HG02588 (cell line): ENCODE results near the gene HNRNPF.
"Not testable (repeated sequence)": the region's sequence is repeated elsewhere in the genome, so short reads cannot be mapped to it uniquely, and the experiment has no call there.

Experiments used
- ATAC-seq: cut with Tn5 transposase; IDR thresholded peaks from one replicate; pipeline ENCODE4 v1.9.1; 2021; ENCODE audit warnings: mild to moderate bottlenecking, moderate library complexity; ENCODE audit not compliant: unreplicated experiment

HNRNPF gene

DNA sequence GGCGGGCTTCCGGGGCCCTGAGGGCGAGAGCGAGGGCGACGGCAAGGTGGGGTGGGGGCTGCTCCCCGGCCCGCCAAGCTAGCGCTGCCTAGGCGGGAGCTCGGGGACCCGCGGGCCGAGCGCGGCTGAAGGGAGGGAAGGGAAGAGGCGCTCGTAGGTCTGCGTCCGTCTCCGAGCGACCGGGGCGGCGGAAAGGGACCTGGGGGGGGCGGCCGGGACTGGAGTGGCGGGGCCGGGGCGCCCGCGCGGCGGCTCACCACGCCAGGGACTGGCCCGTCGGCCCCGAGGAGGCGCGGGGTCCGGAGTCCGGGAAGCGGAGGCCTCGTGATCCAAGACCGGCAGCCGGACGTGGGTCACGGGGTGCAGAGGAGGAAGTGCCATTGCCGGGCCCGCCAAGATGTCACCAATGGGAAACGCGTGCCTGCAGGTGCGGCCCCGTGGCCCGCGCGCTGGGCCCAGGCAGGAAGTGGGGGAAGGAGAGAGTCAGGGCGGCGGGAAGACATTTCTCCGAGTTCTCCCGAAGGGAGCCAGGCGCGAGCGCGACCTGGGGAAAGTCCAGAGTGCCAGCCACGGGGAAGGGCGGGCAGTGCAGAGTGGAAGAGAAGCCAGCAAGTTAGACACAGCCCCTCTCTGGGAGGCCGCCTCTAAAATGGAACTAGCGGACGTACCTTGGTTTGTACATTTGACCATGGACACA, 11.9 kb downstream of the HNRNPF start:
- ATAC-seq = peak; percentile 74

DNA sequence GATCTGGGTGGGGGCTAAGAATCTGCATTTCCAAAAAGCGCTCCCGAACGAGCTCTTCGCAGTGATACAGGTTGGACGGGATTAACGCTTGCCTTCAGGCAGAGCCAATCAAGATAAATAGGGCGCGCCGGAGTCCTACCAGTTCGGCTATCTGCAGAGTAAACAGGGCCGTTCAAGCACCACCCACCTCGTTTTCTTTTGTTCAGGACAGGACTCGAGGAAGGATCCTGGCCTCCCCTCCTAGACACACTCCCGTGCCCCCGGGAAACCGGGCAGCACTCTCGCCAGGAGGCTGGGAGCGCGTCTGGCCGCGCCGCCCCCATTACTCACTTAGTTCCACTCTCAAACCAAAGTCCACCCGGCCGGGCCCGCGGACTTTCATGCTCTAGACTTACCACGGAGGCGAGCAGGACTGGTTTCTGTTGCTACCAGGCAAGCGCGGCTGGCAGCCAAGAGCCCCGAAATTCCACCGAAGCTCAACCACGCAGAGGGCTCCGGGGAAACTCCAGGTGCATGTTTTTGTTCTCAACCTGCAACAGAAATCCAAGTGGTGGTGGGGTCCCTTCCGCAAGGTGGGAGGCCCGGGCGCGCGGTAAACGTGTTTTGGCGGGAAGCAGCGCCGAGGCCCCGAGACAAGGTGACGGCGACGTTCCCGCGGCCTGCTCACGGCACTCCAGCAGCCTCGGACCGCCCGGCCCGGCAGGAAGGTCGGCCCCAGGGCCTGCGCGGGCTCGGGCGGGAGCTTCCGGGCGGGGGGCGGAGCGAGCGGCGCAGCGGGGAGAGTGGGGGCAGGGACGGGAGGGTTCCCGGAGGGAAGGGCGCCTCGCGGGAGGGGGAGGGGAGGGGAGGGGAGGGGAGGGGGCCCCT, 12.7 kb downstream of the HNRNPF start:
- ATAC-seq = peak; percentile 57

DNA sequence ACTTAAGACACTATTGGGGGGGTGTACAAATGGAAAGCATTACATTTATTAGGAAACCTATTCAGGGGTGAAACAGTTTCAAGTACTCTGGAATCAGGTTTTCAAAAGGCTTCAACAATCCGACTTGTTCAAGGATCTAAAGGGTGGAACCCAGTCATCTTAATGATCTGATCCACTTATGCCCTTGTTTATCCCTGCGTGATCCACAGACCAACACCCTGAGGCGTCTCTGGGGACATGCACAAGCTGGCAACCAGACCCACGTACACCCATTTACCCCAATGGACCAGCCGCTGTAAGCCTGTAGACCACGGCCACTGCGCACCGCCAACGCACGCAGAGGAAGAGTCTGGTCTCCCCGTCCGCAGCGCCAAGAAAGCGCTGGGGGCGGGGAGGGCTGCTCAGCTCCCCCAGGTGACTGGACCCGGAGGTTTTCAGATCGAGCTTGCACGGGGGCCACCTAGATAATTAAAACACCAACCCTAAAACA, 13.4 kb downstream of the HNRNPF start:
- ATAC-seq = no peak

DNA sequence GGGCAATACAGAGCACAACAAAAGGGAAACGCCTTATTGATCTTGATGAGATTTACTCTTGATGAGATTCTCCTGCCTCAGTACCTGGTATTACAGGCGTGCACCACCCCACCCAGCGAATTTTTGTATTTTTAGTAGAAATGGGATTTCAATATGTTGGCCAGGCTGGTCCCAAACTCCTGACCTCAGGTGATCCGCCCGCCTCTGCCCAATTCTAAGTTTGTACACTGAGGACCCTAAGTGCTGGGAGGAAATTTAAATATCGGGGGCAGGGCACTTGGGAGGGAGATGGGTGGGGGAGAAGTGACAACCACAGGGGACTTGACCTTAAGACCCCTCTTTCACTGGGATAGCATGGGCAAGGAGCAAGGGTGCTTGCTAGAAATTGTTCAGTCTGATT, 14.1 kb downstream of the HNRNPF start:
- no peak for ATAC-seq

DNA sequence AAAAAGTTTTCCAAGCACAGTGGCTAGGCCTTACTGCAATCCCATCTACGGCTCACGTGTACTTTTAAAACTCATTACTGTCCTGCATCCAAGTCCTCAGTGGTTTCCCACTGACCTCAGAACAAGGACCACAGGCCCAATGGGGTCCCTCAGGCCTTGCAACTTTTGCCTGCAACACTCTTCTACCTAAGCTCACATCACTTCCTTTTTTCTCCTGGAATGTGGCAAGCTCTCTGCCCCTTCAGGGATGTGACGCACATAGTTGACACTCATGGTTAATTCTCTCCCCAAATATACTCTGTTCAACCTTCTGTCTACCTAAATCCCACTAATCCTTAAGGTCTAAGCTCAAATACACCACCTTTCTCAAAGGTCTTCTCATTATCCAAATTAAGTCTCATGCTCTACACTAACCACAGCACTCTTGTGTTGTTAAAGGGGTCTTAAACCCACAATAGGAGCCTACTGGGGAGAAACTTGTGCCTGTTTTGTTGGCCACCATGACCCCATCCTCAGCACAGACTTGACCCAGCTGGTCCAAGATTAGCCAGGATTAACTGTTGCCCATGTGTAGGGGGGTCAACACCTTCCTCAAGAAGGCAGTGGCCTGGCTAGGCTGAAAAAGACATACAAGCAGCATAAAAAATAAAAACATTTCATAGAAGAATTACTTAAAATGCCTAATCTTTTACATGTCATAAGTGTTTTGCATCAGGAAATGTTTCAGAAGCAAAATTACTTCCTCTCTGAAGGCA, 15.2 kb downstream of the HNRNPF start:
- ATAC-seq = no peak

DNA sequence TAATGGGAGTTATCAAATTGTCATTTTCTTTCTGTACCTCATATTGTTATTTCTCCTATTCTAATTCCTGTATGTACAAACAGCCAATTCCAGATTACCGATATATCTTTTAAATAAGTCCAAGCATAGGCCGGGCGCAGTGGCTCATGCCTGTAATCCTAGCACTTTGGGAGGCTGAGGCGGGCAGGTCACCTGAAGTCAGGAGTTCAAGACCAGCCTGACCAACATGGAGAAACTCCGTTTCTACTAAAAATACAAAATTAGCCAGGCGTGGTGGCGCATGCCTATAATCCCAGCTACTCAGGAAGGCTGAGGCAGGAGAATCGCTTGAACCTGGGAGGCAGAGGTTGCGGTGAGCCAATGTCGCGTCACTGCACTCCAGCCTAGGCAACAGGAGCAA, 15.8 kb downstream of the HNRNPF start:
- not testable (repeated sequence) for ATAC-seq

DNA sequence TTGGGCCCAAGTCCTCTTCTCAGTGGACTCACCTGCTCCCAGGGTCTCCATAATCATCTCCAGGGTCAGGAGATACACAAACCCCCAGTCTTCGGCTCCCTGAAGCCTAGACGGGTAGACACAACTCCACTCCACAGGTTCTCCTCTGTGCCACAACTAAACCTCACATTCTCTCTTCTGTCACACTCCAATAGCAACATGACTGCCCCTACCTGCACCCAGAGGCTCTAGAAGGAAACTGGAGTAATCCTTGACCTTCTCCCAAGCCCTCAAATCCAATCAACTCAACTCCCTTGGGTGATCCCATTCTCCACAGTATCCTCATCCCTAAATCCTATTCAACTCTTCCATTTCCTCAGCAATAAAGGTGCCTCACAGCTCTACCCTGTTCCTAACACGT, 16.2 kb downstream of the HNRNPF start:
- no peak for ATAC-seq

DNA sequence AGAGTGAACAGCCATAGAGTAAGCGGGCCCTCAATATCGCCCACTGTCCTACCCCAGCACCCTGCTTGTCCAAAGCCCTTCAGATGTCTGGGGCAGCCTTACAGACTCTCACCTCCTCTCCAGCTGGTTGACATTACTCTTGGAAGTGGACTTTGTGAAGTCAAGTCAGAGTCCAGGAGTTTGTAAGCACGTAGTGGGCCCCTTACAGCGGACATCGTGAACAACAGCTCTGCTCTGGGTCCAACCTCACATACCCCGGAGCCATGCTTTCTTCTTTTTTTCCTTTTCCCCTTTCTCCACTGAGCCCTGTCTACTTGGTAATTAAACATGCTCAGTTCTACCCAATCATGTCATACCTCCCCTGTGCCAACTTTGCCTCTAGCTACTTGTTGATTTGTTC, 17.5 kb downstream of the HNRNPF start:
- ATAC-seq = no peak

DNA sequence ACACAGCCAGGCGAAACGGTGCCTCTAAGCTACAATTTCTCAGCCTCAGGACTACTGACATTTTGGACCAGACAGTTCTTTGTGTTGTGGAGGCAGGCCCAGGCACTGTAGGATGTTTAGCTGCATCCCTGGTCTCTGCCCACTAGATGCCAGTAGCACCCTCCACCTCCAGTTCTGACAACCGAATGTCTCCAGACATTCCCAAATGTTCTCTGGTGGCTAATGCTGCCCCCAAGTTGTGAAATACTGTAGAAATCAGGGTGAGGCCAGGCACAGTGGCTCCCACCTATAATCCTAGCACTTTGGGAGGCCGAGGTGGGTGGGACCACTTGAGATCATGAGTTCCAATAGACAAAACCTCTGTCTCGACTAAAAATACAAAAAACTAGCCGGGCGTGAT, 18.2 kb downstream of the HNRNPF start:
- no peak for ATAC-seq

DNA sequence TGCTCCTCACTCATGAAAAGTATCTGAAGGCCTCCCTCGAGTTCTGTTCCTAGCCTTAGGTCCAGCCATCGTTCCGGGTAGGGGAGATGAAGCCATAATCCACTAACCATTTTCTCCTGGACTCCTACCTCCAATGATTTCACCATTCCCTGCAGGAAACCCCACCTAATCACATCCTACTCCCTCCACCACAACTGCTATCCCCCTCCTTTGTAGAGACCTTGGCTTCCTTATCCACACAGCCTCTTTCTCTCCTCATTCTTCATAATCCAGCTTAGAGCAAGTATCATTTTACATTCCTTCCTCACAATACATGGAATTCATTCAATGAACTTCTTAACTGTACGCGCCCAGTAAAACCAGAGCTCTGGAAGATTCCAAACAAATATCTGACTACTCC, 18.7 kb downstream of the HNRNPF start:
- ATAC-seq = no peak

DNA sequence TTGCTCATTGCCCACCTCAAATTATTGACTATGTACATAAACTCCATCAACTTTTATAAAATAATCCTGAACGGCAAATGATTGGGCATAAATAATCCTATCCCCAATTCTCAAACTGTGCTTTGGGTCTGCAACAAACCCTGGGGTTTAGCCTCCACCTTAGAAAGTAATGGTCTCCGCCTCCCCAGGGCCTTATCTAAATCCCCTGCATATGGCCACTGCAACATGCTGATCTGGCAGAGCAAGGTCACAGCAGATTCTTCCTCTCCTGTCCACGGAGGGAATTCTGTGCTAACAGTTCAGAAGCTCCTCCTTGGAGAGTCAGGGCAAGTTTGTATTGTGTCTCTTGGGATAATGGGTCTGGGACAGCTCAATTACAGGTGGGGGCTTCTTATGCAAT, 19.1 kb downstream of the HNRNPF start:
- ATAC-seq = no peak

DNA sequence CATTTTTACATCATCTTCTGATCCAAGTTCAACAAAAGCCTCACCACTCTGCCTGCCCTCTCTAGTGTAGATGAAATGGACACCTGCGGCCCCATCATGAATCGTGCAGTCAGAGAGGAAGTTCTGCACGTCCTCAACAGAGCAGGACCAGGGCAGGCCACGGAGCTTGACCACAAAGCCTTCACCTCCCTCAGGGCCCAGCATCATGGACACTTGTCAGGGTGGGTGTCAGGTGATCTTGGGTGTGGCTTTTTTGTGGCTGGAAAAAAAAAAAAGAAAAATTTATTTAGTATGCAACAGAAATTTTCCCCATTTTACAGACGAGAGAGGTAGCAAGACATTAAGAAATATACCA, 21.3 kb downstream of the HNRNPF start:
- no peak for ATAC-seq

DNA sequence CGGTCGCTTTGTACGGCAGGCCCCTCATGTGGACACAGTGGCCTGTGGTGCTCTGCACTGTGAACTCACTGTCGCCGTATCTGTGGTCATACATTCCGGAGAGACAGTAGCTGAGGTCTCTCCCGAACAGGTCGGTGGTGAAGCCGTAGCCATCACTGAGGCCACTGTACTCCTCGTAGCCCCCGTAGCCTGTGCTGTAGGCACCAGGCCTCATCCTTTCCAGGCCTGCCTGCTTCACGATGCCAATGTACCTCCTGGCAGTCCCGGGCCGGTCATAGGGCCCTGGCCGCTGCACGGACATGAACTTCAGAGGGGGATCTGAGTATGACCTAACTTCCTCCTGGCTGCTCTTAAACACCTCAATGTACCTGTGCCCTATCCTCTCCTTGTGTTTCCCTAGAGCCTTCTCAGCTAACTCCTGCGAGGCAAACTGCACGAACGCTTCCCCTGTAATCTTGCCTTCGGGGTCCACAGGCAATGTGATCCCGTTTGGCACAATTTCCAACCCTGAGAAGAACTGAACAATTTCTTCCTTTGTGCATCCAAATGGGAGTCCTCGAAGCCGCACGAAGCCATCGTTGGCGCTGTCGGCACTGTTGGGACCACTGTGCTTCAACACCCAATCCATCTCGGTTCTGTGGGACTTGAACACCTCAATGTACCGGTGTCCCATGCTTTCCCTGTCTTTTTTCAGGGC, 21.9 kb downstream of the HNRNPF start:
- ATAC-seq = no peak

DNA sequence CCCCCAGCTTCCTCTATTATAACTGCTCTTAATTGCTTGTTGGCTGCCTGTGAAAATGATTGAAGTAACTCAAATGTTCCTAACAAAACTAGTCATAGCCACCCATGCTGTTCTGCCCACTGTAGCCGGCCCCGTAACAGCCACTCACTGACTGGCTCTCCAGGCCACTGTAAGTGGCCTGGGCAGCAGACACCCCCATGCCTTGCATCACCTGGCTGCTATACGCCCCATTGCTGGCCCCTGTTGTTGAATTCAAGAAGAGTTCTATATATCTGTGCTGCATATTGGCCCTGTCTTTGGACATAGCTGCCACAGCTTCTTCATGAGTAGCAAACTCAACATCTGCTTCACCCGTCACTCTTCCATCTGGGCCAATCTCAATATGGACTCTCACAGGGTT, 22.4 kb downstream of the HNRNPF start:
- ATAC-seq = no peak

DNA sequence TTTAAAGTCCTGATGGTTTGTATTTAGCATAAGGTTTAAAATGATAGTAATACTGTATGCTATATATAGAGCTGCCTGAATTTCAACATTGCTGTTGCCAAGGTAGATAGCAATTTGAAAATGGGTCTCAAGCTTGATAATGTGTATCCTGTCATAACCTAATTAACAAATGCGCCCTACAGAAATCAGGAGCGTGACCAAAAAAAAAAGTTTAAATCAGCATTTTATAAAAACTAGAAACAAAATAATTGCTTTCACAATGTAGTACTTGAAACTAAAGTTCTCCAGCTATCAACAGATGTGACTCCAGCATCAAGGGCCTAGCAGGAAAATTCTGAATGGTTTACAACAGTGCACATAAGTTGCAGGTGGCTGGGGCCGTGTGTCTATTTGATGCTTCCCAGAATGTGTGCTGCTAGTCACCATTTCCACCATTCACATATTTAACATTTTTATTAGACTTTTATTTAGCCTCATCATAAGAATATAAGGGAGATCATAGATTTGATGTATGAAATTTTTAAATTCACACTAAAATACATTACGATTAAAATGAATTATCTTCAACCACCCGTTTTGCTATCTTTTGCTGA, 23.5 kb downstream of the HNRNPF start:
- no peak for ATAC-seq

DNA sequence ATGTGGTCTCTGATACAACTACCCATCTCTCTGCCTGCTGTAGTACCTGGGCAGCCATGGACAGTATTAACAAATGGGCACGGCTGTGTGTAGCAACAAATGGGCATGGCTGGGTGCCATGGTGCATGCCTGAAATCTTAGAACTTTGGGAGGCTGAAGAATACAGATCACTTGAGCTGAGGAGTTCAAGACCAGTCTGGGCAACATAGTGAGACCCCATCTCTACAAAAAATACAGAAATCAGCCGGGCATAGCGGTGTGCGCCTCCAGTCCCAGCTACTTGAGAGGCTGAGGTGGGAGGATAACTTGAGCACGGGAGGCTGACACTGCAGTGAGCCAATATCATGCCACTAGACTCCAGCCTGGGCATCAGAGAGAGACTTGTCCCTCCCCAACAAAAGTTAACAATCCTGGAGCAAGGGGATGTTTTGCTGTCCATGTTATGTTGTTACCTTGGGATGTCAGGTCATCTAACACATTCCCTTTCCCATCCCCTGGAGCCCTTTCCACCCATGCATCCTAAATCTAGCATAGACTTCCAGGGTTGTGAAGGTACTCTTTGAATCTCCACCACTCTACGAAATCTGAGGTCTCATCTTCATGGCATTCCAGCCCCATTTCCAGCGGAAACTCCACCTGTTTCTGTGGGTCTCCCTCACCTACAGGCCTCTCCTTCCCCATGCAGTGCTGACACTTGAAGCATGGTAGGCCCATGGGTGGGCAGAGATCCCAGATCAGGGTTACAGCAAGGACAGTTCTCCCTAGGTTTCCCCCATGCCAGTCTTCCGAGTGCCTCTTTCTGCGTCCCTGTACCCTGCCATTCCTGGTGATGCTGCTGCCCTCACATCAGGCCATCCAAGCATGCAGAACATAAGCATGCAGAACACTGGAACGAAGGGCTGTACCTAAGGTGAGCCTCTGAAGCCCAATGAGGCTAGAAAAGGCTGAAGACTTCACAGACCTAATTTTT, 24.4 kb downstream of the HNRNPF start:
- no peak for ATAC-seq

DNA sequence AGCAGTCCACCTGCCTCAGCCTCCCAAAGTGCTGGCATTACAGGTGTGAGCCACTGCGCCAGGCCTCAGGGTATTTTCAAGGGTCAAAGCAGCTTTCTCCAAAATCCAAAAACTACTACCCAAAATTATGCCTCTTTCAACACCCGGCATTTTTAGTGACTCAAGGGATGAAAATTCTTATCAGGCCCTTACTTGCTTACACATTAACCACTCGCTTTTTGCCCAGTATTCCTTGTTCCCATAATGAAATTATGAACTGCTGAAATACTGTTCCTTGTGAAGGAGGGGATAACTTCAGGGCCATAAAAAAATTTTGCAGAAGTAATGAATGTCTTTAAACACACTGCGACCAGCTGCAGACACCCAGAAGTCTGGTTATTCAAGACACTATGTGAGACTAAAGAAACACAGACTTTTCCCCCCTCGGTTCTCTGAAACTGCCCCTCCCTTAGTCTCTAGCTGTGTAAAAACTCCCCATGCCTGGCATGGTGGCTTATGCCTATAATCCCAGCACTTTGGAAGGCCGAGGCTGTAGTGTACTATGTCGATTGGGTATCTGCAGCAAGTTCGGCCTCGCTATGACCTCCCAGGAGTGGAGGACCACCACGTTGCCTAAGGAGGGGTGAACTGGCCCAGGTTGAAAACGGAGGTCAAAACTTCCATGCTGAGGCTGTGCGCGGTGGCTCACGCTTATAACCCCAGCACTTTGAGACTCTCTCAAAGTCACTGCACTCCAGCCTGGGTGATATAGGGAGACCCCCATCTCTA, 25.6 kb downstream of the HNRNPF start:
- no peak for ATAC-seq

DNA sequence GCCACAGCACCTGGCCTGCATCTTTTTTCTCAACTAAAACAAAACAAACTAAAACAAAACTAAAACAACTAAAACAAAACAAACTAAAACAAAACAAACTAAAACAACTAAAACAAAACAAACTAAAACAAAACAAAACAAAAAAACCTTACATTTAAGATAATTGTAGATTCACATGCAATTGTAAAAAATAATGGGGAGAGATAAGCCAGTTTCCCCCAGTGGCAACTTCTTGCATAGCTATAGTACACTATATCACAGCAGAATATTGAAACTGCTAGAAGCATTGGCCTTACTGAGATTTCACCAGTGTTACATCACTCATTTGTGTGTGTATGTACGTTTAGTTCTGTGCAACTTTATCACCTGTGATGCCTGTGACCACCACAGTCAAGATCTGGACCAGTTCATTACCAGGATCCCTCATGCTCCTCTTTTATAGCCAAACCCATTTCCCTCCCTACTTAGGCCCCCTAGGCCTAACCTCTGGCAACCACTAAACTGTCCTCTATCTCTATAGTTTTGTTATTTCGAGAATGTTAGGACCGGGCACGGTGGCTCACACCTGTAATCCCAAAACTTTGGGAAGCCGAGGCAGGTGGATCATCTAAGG, 28.3 kb downstream of the HNRNPF start:
- no peak for ATAC-seq
